HFF-Myc (cell line): ENCODE measurements around the gene RSRC1.
"Not testable (repeated sequence)": the region's sequence is repeated elsewhere in the genome, so short reads cannot be mapped to it uniquely, and the experiment has no call there.

Experiments
- DNase-seq: peaks from one replicate; pipeline ENCODE4 v3.0.0-alpha.2; 2011; ENCODE audit warnings: low read depth; ENCODE audit errors: extremely low read depth
- H3K4me3 ChIP-seq: replicated peaks from 2 replicates; pipeline ENCODE4 v1.5.1; 2011; ENCODE audit warnings: low read depth, mild to moderate bottlenecking, control low read depth, low read length
- CTCF ChIP-seq: IDR thresholded peaks from 2 replicates; pipeline ENCODE4 v1.5.1; 2012; ENCODE audit warnings: mild to moderate bottlenecking, low read depth, low read length, control low read depth; ENCODE audit errors: missing control alignments

The RSRC1 gene

GRCh38 chr3:158220575-158220974 lies 110.7 kb downstream of the RSRC1 start:
- no peak overlapping the region for H3K4me3 ChIP-seq
- TF ChIP-seq CTCF, result no peak
- DNase-seq, result no peak

GRCh38 chr3:158221426-158221825 lies 111.5 kb downstream of the RSRC1 start:
- no peak for TF ChIP-seq CTCF
- no peak for DNase-seq
- H3K4me3 ChIP-seq, result no peak overlapping the region

DNA sequence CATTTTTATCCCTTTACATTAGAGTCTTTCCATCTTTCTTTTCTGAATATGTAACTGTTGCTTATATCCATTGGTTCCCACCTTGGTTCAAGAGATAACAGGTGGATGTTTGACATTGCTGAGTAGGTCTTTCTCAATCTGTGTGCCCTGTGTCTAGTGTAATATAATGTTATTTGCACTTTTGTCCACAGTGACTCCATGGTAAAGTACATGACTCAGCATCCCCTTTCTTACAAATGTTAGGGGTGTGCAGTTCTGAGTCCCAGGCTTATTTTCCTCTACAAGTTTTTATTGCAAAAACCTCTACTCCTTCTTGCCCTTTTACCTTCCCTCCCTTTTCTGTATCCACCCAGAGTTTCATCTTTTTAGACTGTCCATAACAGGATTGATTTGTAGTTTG lies 116.5 kb downstream of the RSRC1 start:
- no peak for DNase-seq
- no peak for TF ChIP-seq CTCF
- no peak overlapping the region for H3K4me3 ChIP-seq

GRCh38 chr3:158228942-158229341 lies 119.1 kb downstream of the RSRC1 start:
- DNase-seq, H3K4me3 ChIP-seq: not testable (repeated sequence)

- H3K4me3 ChIP-seq, result no peak overlapping the region
- TF ChIP-seq CTCF, result no peak
- no peak for DNase-seq
Observed at GRCh38 chr3:158233791-158234190, 123.9 kb downstream of the RSRC1 start.

DNA sequence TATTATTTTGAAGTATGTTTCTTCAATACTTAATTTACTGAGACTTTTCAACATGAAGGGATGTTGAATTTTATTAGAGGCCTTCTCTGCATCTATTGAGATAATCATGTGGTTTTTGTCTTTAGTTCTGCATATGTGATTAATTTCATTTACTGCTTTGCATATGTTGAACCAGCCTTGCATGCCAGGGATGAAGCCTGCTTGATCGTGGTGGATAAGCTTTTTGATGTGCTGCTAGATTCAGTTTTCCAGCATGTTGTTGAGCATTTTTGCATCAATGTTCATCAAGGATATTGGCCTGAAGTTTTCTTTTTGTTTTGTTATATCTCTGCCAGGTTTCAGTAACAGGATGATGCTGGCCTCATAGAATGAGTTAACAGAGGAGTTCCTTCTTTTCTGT lies 134.4 kb downstream of the RSRC1 start:
- H3K4me3 ChIP-seq, result no peak overlapping the region
- DNase-seq, result no peak
- TF ChIP-seq CTCF, result no peak

DNA sequence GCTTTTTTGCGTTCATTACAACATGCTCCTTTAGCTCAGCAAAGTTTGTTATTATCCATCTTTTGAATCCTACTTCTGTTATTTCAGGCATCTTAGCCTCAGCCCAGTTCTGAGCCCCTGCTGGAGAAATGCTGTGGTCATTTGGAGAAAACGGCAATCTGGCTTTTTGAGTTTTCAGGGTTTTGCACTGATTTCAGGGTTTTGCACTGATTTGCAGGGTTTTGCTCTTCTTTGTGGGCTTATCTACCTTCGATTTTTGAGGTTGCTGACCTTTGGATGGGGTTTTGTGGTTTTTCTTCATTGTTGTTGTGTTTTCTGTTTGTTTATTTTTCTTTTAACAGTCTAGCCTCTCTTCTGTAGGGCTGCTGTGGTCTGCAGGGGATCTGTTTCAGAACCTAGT lies 137.4 kb downstream of the RSRC1 start:
- no peak for DNase-seq
- TF ChIP-seq CTCF, result no peak
- H3K4me3 ChIP-seq, result no peak overlapping the region
